ENCODE results near the gene CEP57L1.
"Not testable (repeated sequence)": the region's sequence is repeated elsewhere in the genome, so short reads cannot be mapped to it uniquely, and the experiment has no call there.

CEP57L1 gene

GRCh38 chr6:109170333-109170732 is 75.0 kb downstream of the CEP57L1 start:
- DNase-seq (ENCODE audit: low spot score), result no peak

- no peak for DNase-seq (ENCODE audit: low spot score)
These were observed 76.9 kb downstream of the CEP57L1 start for GRCh38 chr6:109172101-109172746.

DNA sequence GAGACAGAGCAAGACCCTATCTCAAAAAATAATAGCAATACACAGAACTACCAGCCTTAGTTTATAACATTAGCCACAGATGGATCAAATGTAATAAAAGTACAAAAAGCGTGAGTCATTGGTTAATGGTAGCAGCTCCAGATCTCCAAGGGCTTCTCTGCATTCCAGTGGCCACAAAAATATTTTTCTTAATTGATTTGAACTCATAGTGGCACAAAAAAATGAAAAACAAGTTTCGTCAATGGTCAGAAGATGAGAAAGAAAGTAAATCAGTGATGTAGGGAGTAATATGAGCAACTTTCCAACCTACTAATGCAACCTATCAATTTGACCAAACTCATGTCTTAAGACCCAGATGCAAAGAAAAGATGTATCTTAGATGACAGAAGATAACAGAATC is 79.6 kb downstream of the CEP57L1 start:
- DNase-seq (ENCODE audit: low spot score), result no peak

DNA sequence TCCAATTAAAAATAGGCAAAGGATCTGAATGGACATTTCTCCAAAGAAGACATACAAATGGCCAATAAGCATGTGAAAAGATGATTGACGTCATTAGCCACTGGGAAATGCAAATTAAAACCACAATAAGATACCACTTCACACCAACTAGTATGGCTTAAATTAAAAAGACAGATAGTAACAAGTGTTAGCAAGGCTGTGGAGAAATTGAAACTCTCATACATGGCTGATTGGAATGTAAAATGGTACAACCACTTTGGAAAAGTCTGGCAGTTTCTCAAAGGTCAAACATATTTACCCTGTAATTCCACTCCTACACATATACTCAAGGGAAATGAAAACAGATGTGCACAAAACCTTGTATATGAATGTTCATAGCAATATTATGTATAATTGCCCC is 83.6 kb downstream of the CEP57L1 start:
- DNase-seq (ENCODE audit: low spot score), result no peak

GRCh38 chr6:109179507-109179906 is 84.2 kb downstream of the CEP57L1 start:
- DNase-seq (ENCODE audit: low spot score), result no peak

DNA sequence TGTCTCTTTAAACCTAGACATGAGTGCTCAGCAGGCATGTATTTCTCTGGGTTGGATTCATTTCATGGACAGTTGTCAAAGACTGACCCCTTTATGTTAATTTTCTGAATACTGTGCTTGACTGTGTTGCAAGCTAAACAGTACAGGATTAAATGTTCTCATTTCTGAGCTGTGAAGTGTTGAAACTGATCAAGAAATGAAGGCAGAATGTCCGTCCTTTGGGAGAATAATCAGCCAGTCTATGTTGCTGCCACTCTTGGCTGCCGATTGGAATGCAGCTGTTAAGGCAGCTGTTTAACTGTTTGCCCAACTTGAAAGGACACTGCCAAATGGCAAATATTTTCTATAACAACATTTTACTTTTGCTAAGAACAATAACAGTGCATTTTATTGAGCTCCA is 87.3 kb downstream of the CEP57L1 start:
- no peak for DNase-seq (ENCODE audit: low spot score)

GRCh38 chr6:109183109-109183650 is 87.9 kb downstream of the CEP57L1 start:
- no peak for DNase-seq (ENCODE audit: low spot score)

- no peak for DNase-seq (ENCODE audit: low spot score)
These were observed 89.3 kb downstream of the CEP57L1 start for GRCh38 chr6:109184638-109185037.

GRCh38 chr6:109186012-109186411 is 90.7 kb downstream of the CEP57L1 start:
- DNase-seq (ENCODE audit: low spot score), result no peak

GRCh38 chr6:109187399-109188114 is 92.2 kb downstream of the CEP57L1 start:
- DNase-seq (ENCODE audit: low spot score), result peak; percentile 38

- no peak for DNase-seq (ENCODE audit: low spot score)
These were observed 92.8 kb downstream of the CEP57L1 start for GRCh38 chr6:109188115-109188411.

- not testable (repeated sequence) for DNase-seq (ENCODE audit: low spot score)
These were observed 96.1 kb downstream of the CEP57L1 start for GRCh38 chr6:109191368-109191767.

DNA sequence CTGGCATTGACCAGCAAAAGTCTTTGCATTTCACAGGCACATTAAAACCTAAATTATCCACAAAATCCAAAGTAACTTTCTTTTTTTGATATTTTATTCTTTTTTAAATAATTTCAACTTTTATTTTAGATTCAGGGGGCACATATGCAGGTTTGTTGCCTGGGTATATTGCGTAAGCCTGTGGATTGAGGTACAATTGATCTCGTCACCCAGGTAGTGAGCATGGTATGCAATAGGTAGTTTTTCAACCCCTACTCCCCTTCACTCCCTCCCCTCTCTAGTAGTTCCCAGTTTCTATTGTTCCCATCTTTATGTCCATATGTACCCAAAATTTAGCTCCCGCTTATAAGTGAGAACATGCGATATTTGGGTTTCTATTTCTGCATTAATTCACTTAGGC is 97.6 kb downstream of the CEP57L1 start:
- no peak for DNase-seq (ENCODE audit: low spot score)

GRCh38 chr6:109194880-109195279 is 99.6 kb downstream of the CEP57L1 start:
- DNase-seq (ENCODE audit: low spot score), result no peak

GRCh38 chr6:109197061-109197460 is 101.8 kb downstream of the CEP57L1 start:
- no peak for DNase-seq (ENCODE audit: low spot score)

DNA sequence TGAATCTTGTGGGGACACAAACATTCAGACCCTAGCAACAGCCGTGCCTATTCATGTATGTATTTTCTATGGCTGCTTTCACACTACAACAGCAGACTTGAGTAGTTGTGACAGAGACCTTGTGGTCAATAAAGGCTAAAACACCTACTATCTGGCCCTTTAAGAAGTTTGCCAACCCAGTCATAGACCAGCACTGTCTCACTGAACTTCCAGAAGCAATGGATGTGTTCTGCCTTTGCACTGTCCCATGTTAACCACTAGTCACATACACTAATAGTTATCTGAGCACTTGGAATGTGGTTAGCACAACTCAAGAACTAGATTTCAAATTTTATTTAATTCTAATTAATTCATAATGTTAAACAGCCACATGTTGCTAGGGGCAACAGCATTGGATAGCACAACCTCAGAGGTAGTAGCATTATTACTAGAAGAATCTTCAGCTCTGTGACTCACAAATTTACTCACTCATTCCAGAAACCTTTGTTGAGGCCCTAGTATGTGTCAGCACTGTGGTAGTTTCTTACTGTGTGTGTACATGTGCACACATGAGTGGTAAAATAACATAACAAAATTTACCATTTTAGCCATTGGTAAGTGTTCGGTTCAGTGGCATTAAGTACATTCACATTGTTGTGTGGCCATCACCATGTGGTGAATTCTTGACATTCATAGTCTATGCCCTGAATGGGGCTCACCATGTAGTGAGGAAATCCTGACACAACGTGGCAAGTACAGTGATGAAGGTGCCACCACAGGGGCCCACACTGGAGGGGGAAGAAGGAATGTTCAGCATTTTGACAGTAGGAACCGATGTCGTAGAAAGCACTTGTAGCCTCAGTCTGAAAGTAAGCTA is 107.3 kb downstream of the CEP57L1 start:
- DNase-seq (ENCODE audit: low spot score), result no peak

DNA sequence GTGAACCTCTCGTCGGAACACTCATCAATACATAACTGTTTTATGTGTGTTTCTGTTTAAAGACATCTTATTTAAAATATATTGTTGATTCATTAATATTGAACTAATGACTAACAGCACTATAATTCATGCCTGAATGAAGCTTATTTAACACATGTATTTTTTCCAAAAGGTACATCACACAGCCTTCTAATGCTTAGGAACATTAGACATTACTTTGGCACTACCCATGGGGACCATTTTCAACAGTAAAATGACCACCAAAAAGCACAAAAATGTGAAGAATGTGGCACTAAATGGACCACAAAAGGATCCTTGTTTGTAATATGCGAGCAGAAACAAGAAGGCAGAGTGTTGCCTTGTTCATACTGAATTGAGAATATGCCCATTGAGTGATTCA is 109.2 kb downstream of the CEP57L1 start:
- DNase-seq (ENCODE audit: low spot score), result no peak

DNA sequence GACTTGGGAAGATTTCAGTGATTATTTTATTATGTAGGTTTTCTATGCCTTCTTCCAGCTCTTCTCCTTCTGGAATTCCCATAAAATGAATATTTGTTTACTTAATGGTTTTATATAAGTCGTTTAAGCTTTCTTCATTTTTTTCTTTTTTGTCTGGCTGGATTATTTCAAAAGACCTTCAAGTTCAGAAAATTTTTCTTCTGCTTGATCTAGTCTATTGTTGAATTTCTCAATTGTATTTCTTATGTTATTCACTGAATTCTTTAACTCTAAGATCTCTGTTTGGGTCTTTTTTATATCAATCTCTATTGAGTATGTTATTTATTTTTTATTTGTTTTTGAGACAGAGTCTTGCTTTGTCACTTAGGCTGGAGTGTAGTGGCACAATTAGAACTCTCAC is 117.4 kb downstream of the CEP57L1 start:
- no peak for DNase-seq (ENCODE audit: low spot score)

Measured in SK-N-DZ (cell line).